EH (cell line): Measurements from ENCODE around the gene PPARGC1A.
A peak's percentile ranks its signal among the peaks of the same experiment; 100 is the strongest.

ENCODE experiments used
- DNase-seq: peaks from one replicate; pipeline ENCODE4 v3.0.0-alpha.2; 2015; ENCODE audit warnings: low read depth

Gene PPARGC1A

GRCh38 chr4:23773884-23774636, 115.8 kb downstream of the PPARGC1A start:
- DNase-seq = no peak

DNA sequence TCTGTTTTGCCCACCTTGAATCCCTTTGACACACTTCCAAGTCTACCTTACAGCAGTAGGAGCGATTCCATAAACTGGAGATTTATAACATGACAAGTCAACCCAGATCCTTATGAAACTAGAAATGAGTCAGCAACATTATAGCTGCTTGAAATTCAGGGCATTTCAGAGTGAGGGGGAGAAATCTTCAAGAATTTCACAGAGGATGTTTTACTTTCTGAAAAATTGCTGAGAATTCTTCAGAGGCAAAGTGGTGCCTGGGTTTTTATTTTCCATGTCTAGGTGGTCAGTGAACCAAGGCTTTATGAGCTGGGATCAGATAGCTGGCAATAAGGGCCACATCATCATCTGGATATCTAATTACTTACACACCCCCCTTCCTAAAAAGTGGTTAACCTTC, 119.8 kb downstream of the PPARGC1A start:
- peak; percentile 32 for DNase-seq

- DNase-seq = no peak
Observed at GRCh38 chr4:23769406-23769805, 120.4 kb downstream of the PPARGC1A start.

DNA sequence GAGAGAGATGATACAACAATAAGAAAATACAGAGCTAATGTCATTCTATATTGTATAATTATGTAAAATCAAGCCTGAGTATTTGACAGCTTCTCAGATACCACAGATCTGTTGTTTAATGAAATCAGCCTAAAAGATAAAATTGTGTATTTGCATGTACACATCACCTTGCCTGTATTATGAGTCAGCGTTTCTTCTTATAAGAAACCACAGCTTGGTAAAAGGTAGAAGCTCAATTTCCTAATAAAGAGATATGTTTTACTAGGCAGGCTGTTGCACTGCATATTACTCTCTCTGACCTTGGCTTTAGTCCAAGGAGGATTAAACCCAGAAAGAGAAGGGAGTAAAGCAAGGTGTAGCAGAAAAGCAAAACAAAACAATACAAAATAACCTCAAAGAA, 121.3 kb downstream of the PPARGC1A start:
- no peak for DNase-seq

DNA sequence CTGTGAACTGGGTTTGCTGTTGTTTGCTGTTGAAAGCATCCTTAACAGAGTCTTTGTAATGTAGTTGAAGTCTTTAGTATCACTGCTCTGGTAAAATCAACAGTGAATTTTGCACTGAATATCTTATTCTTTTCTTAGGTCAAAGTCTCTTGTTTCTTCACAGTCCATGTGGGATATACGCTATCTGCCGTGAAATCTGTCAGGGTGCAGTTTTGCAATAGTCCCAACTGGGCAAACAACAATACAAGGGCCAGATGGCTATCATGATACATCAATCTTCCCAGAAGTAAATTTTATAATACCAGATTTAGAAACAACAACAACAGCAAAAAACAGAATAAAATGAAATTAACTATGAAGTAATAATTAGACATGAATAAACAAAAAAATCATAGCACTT, 123.5 kb downstream of the PPARGC1A start:
- no peak for DNase-seq

- no peak for DNase-seq
Observed at GRCh38 chr4:23763559-23763958, 126.3 kb downstream of the PPARGC1A start.

DNA sequence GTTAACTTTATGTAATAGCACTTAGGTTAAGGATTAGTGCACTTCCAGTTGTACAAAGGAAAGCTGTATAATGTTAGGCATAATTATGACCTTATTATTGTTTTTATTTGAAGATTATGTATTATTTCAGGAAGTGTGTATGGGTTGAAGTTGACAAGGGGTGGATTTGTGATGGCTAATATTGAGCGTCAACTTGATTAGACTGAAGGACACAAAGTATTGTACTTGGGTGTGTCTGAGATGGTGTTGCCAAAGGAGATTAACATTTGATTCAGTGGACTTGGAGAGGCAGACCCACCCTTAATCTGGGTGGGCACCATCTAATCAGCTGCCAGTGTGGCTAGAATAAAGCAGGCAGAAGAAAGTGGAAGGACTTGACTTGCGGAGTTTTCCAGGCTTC, 127.3 kb downstream of the PPARGC1A start:
- no peak for DNase-seq

DNA sequence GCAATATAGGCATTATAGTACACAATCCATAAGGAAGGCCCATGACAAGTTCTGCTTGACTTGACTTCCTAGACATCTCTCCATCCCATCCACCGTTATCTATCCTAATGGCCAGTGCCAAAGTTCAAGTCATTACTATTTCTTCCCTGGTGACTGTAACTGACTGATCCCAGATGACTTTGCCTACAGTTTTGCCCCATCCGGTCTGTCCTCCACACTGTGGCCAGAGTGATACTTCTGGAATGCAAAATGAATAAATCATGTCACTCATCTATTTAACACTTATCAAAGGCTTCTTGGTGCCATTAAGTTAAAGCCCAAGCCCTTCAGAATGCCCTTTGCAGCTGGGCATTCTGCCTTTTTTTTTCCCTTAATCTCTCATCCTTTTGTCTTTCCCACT, 130.8 kb downstream of the PPARGC1A start:
- DNase-seq = no peak

- DNase-seq = no peak
Observed at GRCh38 chr4:23754688-23755087, 135.2 kb downstream of the PPARGC1A start.

DNA sequence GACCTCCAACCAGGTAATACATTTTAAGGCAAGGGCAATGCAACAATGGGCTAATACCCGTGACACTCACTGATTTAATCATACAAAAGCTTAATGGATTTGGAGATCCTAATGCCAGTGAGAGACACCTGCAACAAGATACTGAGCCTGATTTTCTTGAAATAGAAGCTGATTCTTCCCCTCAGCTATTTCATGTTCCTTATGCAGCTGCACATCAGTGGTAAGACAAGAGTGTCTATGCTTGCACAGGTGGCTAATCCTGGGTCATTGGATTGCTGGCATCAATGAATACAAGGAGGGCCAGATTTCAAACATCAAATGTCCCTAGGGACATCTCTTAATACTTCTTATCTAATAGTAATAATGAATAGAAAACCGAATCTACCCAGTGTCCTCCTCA, 139.7 kb downstream of the PPARGC1A start:
- DNase-seq = no peak

GRCh38 chr4:23747281-23747735, 142.5 kb downstream of the PPARGC1A start:
- no peak for DNase-seq

DNA sequence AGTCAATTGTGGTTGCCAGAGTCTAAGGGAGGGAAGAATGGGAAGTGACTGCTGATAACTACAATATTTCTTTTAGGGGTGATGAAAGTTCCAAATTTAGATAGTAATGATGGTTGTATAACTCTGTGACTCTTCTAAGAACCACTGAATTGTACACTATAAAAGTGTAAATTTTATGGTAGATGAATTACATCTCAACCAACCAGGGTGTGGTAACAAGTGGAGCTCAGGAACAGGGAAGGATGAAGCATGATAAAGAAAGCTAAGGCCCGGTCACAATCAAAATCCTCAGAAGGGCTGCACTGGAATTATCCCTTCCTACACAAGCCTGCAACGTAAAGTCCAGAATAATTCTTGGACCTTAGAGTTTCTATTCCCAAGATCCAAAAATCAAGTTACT, 143.2 kb downstream of the PPARGC1A start:
- DNase-seq = no peak

DNA sequence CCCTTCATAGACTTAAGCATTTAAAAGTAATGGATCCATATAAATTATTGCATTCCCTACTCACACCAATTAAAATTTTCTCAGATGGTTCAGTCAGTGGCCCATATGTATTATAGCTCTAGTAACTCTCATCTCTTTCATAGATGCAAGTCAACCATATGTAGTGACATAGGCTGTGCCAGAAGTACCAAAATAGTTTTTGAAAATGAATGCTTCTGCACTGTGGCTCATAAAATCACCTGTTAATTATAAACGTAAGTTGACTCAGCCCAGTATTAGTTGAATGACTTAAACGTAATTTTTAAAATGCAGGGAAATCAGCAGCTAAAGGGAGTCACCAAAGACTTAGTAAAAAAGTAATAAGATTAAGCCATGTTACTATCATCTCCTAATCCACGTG, 143.8 kb downstream of the PPARGC1A start:
- no peak for DNase-seq

DNA sequence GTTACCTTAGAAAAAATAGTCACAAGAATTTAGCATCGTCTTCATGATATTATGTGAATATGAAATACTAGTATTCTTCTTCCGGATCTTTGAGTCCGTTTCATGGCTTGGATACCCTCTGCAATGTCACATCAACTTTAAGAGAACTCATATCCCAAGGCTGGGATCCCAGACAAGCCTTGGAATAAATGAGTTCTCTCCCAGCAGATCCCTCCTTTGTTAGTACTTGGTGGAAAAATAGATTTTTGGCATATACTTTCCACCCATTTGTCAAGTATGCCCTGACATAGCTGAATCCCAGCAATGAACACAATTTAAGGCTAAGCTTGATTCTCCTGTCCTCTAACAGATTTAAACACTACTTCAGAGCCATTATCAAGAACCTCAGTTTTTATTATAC, 144.5 kb downstream of the PPARGC1A start:
- DNase-seq = no peak
